AML-193 (cell line): ENCODE measurements around the gene SCMH1.
"Not testable (repeated sequence)": the region's sequence is repeated elsewhere in the genome, so short reads cannot be mapped to it uniquely, and the experiment has no call there.

Experiments
- DNase-seq, 2 experiments: peaks; one replicate each; lab custom pipeline; 2025; lab: John Stamatoyannopoulos, UW

SCMH1 gene

GRCh38 chr1:41241749-41242341 is at the start of gene SCMH1:
Gene SCMH1, minus strand, starts transcription at chr1:41242306. Its CDS starts 56,173 bp downstream, at chr1:41186133.
- DNase-seq, result peak in 1 of 2 experiments; percentile 26

DNA sequence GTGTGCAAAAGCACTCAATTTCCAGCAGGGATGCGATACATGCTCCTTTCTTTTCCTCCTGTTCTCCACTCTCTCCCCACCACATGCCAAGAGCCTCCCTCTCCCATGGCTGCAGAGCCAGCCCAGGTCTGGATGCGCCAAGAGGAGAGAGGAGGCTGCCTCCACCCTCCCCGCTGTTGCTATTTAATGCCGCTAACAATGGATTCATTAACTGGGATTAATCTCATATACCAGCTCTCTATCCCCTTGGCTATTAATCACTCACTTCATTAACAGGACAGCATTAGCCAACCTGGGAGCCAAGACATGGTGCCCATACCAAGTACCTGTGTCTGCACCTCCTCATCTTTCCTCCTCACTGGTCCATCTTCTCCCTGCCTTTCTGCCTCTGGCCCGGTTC is 49.1 kb upstream of the SCMH1 start:
- DNase-seq, result no peak

- DNase-seq, result no peak
These were observed 47.1 kb upstream of the SCMH1 start for GRCh38 chr1:41289196-41289595.

GRCh38 chr1:41286992-41287391 is 44.9 kb upstream of the SCMH1 start:
- no peak for DNase-seq

GRCh38 chr1:41286486-41286885 is 44.4 kb upstream of the SCMH1 start:
- no peak for DNase-seq

- no peak for DNase-seq
These were observed 43.7 kb upstream of the SCMH1 start for GRCh38 chr1:41285818-41286217.

DNA sequence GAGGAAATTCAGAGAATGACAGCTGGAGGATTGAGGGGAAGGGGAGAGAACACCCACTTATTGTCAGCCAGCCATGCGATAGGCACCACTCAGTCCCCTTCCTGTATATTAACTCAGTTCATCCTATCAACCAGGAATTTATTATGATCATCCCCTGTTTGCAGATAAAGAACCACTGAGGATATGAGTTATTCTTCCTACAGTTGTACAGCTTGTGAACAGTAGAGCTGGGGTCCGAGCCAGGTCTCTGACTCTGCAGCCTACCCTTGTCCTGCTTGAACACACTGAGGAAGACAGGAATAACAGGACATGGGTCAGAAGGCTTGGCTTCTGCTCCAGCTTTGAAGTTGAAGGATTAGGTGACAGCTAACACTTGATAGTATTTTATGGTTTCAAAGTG is 42.0 kb upstream of the SCMH1 start:
- no peak for DNase-seq

GRCh38 chr1:41282679-41283317 is 40.7 kb upstream of the SCMH1 start:
- peak in 1 of 2 experiments; percentile 11 for DNase-seq

- no peak for DNase-seq
These were observed 39.2 kb upstream of the SCMH1 start for GRCh38 chr1:41281334-41281733.

DNA sequence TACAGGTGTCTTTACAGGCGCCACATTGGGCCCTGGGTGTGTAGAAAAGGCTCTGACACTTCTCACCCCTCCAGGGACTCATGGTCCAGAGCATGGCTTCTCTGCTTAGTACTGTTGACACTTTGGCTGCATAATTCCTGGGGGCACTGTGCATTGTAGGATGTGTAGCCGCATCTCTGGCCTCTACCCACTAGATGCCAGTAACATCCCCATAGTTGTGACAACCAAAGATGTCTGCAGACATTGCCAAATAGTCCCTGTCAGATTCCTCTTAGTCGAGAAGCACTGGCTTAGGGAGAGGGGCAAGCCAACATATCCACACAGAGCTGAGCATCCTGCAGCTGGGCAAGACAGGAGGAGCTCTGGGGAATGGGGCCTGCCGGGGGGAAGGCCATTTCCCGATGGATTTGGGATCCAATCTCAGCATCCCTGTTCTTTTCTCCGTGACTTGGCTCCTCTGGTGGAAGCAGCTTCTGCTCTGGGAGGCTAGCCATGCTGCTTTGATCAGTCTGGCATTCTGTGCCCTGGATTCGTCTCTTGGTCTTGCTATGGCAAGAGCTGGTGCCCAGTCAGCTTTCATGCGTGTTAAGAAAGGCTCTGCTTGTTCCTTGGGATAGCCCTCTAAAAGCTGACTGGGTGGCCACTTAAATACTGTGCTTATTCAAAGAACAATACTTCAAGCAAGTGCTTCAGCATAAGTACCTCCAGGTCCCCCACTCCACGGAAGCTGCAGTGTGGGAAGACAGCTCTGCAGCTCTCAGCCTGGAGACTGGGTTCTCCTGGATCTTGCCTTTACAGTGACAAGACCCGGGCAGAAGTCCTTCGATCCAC is 38.3 kb upstream of the SCMH1 start:
- no peak for DNase-seq

- DNase-seq, result no peak
These were observed 36.0 kb upstream of the SCMH1 start for GRCh38 chr1:41278076-41278475.

DNA sequence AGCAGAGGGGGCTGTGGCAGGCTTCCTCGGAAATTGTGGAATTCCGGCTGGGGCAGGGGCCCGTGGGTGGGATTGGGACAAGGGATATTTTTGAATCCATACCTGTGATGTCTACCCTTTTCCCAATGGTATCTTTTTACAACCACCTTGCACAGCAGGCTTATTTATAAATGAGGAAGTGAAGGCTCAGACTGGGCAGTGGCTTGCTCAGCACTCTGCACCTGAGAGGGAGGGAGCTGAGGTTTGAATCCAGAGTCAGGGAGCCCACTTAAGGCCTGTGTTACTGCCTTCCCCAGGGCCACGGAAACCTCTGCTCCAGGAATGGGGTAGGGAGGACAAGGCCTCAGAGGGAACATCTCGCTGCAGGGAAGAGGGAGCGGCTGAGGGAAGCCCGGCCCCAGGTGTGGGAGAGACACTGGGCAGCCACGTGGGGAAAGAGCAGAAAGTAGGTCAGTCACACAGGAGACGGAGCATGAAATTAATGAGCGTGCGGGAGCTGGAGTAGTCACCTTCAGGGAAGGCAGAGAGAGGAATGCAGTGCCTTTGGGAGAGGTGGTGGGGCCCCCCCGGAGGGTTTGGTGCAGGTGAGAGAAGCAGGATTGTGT is 35.4 kb upstream of the SCMH1 start:
- DNase-seq, result peak in 1 of 2 experiments; percentile 2

DNA sequence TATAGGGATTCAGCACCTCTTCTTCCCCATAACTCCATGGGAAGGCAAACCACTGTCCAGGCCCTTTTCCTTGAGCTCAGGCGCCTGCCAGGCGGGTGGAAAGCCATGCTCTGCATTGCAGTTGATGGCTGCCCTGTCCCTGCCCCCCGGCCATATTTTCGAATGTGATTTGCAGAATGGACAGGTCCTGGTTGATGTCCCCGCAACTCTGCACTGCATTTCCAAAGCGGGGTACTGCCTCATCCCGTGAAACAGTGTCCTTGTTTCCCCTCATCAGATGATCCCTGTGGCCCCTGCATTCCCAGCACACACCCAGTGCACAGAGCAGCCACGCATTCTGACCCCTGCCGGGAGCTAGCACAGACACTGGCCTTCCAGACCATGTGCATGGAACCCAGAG is 33.7 kb upstream of the SCMH1 start:
- no peak for DNase-seq

- DNase-seq, result peak; percentile 95 to 96
These were observed 32.8 kb upstream of the SCMH1 start for GRCh38 chr1:41274752-41275545.

DNA sequence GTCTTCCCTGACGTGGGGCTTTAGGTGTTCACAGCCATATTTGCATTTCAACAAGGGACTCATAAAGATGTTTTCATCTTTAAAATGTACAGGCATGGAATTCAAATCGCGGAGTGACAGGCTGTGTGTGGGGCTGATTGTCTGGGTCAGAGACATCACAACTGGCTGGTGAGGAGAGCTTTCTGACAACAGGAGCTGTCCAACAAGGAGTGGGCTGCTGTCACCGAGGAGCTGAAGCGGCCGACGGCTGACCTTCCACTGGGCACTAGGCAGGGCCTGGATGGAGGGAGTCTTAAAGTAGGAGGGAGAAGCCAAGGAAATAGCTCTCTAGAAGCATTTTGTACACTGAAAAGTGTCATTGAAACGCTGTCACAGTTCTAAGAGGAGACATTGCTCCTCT is 30.5 kb upstream of the SCMH1 start:
- no peak for DNase-seq

GRCh38 chr1:41268154-41268770 is 26.2 kb upstream of the SCMH1 start:
- DNase-seq, result peak; percentile 29 to 49

GRCh38 chr1:41261926-41262618 is 20.0 kb upstream of the SCMH1 start:
- DNase-seq, result no peak

GRCh38 chr1:41260768-41261167 is 18.7 kb upstream of the SCMH1 start:
- no peak for DNase-seq

GRCh38 chr1:41259221-41259620 is 17.1 kb upstream of the SCMH1 start:
- no peak for DNase-seq

- no peak for DNase-seq
These were observed 13.9 kb upstream of the SCMH1 start for GRCh38 chr1:41255978-41256377.

DNA sequence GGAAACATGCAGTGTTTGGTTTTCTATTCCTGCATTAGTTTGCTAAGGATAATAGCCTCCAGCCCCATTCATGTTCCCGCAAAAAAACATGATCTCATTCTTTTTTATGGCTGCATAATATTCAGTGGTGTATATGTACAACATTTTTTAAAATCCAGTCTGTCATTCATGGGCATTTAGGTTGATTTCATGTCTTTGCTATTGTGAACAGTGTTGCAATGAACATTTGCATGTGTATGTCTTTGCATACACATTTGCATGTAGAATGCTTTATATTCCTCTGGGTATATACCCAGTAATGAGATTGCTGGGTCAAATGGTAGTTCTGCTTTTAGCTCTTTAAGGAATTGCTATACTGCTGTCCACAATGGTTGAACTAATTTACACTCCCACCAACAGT is 9.0 kb upstream of the SCMH1 start:
- DNase-seq, result not testable (repeated sequence)
